OCI-LY3 (cell line): ENCODE results near the gene LSM14A.
A peak's percentile ranks its signal among the peaks of the same experiment; 100 is the strongest.

ENCODE experiments used
- H2AFZ ChIP-seq: fragments of 200-600, 300-600 bp; shearing (Covaris generic); 2 replicates; pipeline ENCODE4 v1.6.0; 2014; ENCODE audit warnings: antibody characterized with exemption, low read depth, low read length
- H3K27ac ChIP-seq: fragments of 200-600, 300-600 bp; sonication (generic); 2 replicates; pipeline ENCODE4 v1.5.1; 2014; ENCODE audit warnings: mild to moderate bottlenecking, low read length, moderate library complexity, mixed read lengths
- H3K27me3 ChIP-seq: fragments of 200-600, 300-600 bp; sonication (generic); 2 replicates; pipeline ENCODE4 v1.6.1; 2014; ENCODE audit warnings: low read depth, low read length, mixed read lengths
- H3K36me3 ChIP-seq: fragments of 200-600, 300-600 bp; sonication (generic); replicated peaks from 2 replicates; pipeline ENCODE3; 2014; ENCODE audit warnings: low read depth, low read length, mixed read lengths
- H3K4me1 ChIP-seq: fragments of 300-600, 200-600 bp; sonication (generic); 2 replicates; pipeline ENCODE4 v1.6.1; 2014; ENCODE audit warnings: low read length, mixed read lengths
- H3K4me2 ChIP-seq: fragments of 200-600, 300-600 bp; sonication (generic); 2 replicates; pipeline ENCODE4 v1.6.1; 2014; ENCODE audit warnings: low read length, mixed read lengths
- H3K4me3 ChIP-seq: fragments of 300-600, 200-600 bp; sonication (generic); 2 replicates; pipeline ENCODE4 v1.5.1; 2014; ENCODE audit warnings: antibody characterized with exemption, mild to moderate bottlenecking, low read length, moderate library complexity
- H3K79me2 ChIP-seq: fragments of 300-600, 200-600 bp; shearing (Covaris generic); 2 replicates; pipeline ENCODE4 v1.6.1; 2014; ENCODE audit warnings: mild to moderate bottlenecking, low read length, mixed read lengths
- H3K9ac ChIP-seq: fragments of 300-600, 200-600 bp; shearing (Covaris generic); 2 replicates; pipeline ENCODE4 v1.6.0; 2014; ENCODE audit warnings: mild to moderate bottlenecking, low read length, moderate library complexity
- H3K9me3 ChIP-seq: fragments of 200-600, 300-600 bp; shearing (Covaris generic); 2 replicates; pipeline ENCODE4 v1.6.1; 2014; ENCODE audit warnings: low read length, mixed read lengths; ENCODE audit not compliant: insufficient read depth
- H4K20me1 ChIP-seq: fragments of 200-600, 300-600 bp; sonication (generic); 2 replicates; pipeline ENCODE4 v1.6.1; 2016; ENCODE audit warnings: low read length, mixed read lengths; ENCODE audit not compliant: insufficient read depth
- CTCF ChIP-seq: fragments of 200-600, 300-600 bp; sonication (generic); IDR thresholded peaks from 2 replicates; pipeline ENCODE4 v1.5.1; 2014; ENCODE audit warnings: antibody characterized with exemption, low read length, low read depth
- EZH2phosphoT487 ChIP-seq: fragments of 200-600 bp; shearing (Covaris generic); IDR thresholded peaks from 2 replicates; pipeline ENCODE4 v1.6.1; 2018; ENCODE audit warnings: antibody characterized with exemption, mixed run types, low read depth

LSM14A gene

GRCh38 chr19:34145741-34146202 lies 26.5 kb upstream of the LSM14A start:
- no peaks in the 10 kb centered on the region for H3K4me1 ChIP-seq
- H4K20me1 ChIP-seq: no peaks in the 10 kb centered on the region
- H3K27ac ChIP-seq: no peak overlapping the region
- H3K4me2 ChIP-seq: no peak overlapping the region
- H3K36me3 ChIP-seq: no peaks in the 10 kb centered on the region
- no peak for TF ChIP-seq EZH2phosphoT487
- peak; percentile 90 for TF ChIP-seq CTCF
- no peak overlapping the region for H3K4me3 ChIP-seq
- no peaks in the 10 kb centered on the region for H3K27me3 ChIP-seq
- H3K9me3 ChIP-seq: no peaks in the 10 kb centered on the region
- H3K79me2 ChIP-seq: no peaks in the 10 kb centered on the region
- no peak overlapping the region for H3K9ac ChIP-seq
- H2AFZ ChIP-seq: no peak overlapping the region

GRCh38 chr19:34148658-34149185 lies 23.6 kb upstream of the LSM14A start:
- Histone ChIP-seq H3K27me3 (no peaks in the 10 kb centered on the region), H3K9me3 (no peaks in the 10 kb centered on the region), H3K36me3 (no peaks in the 10 kb centered on the region), H3K9ac (no peak overlapping the region), H3K4me1 (no peaks in the 10 kb centered on the region), H4K20me1 (no peaks in the 10 kb centered on the region), H3K27ac (no peak overlapping the region), H3K4me3 (no peak overlapping the region), H2AFZ (no peak overlapping the region), H3K4me2 (no peak overlapping the region), H3K79me2 (no peaks in the 10 kb centered on the region)
- TF ChIP-seq CTCF (no peak), EZH2phosphoT487 (no peak)

- H3K27ac ChIP-seq: no peak overlapping the region
- H3K4me2 ChIP-seq: no peak overlapping the region
- H3K79me2 ChIP-seq: no peaks in the 10 kb centered on the region
- no peak overlapping the region for H3K9ac ChIP-seq
- H4K20me1 ChIP-seq: no peaks in the 10 kb centered on the region
- H3K9me3 ChIP-seq: no peaks in the 10 kb centered on the region
- no peak overlapping the region for H2AFZ ChIP-seq
- H3K4me1 ChIP-seq: no peaks in the 10 kb centered on the region
- TF ChIP-seq CTCF (no peak), EZH2phosphoT487 (no peak)
- no peak overlapping the region for H3K4me3 ChIP-seq
- H3K36me3 ChIP-seq: no peaks in the 10 kb centered on the region
- H3K27me3 ChIP-seq: no peaks in the 10 kb centered on the region
These were observed 22.4 kb upstream of the LSM14A start for GRCh38 chr19:34149873-34150272.

GRCh38 chr19:34150558-34150957 lies 21.7 kb upstream of the LSM14A start:
- TF ChIP-seq EZH2phosphoT487 (no peak), CTCF (no peak)
- no peaks in the 10 kb centered on the region for H3K36me3 ChIP-seq
- H3K9ac ChIP-seq: no peak overlapping the region
- H3K9me3 ChIP-seq: no peaks in the 10 kb centered on the region
- H4K20me1 ChIP-seq: no peaks in the 10 kb centered on the region
- no peak overlapping the region for H2AFZ ChIP-seq
- H3K27me3 ChIP-seq: no peaks in the 10 kb centered on the region
- no peak overlapping the region for H3K4me3 ChIP-seq
- H3K79me2 ChIP-seq: no peaks in the 10 kb centered on the region
- no peak overlapping the region for H3K4me2 ChIP-seq
- no peak overlapping the region for H3K27ac ChIP-seq
- H3K4me1 ChIP-seq: no peaks in the 10 kb centered on the region
